Thymus (tissue), 11 donors: ENCODE measurements around the gene VAC14. TPM values are rescaled to one million over a fixed set of nuclear protein-coding genes. Genes with fewer than 3 reads are reported as not detected.

ENCODE experiments used
- DNase-seq, 9 donors: peaks; one replicate each; pipeline ENCODE4 v3.0.0-alpha.2; 2013; ENCODE audit warnings: low spot score in 9 of 9, low read depth in 6 of 9, missing footprints in 1 of 9
- H3K27ac ChIP-seq, 2 donors: one replicate each; pipeline ENCODE4 v1.5.1; 2013; ENCODE audit warnings: control low read depth in 1 of 2, low read depth in 1 of 2, low read length in 1 of 2, mild to moderate bottlenecking in 1 of 2, moderate library complexity in 1 of 2
- H3K27me3 ChIP-seq, 2 donors: one replicate each; pipeline ENCODE4 v1.5.1; 2013; ENCODE audit warnings: low read length in 1 of 2; ENCODE audit not compliant: control insufficient read depth in 2 of 2, insufficient read depth in 1 of 2
- H3K36me3 ChIP-seq, 2 donors: one replicate each; pipeline ENCODE4 v1.5.1; 2013; ENCODE audit warnings: low read length in 1 of 2, mild to moderate bottlenecking in 1 of 2, moderate library complexity in 1 of 2; ENCODE audit not compliant: control insufficient read depth in 2 of 2, insufficient read depth in 2 of 2
- H3K4me1 ChIP-seq, 2 donors: one replicate each; pipeline ENCODE4 v1.5.1; 2013; ENCODE audit warnings: low read length in 2 of 2; ENCODE audit not compliant: control insufficient read depth in 2 of 2, insufficient read depth in 2 of 2
- H3K4me3 ChIP-seq, 2 donors: one replicate each; pipeline ENCODE4 v1.5.1; 2013; ENCODE audit warnings: low read length in 2 of 2, control low read depth in 1 of 2, mild to moderate bottlenecking in 1 of 2
- H3K9me3 ChIP-seq, 2 donors: one replicate each; pipeline ENCODE4 v1.5.1; 2013; ENCODE audit warnings: low read length in 1 of 2, mild to moderate bottlenecking in 1 of 2; ENCODE audit not compliant: control insufficient read depth in 2 of 2, insufficient read depth in 1 of 2
- WGBS: extraction: QIAGEN DNeasy Blood & Tissue Kit; methylation state at CpG from one replicate; pipeline ENCODE4 v1.1.7; 2013; 5-methylcytosine and 5-hydroxymethylcytosine counted together
- polyA plus RNA-seq: library from polyadenylated mRNA; stranded (reverse); fragments of 200-250 nt; gene quantifications from one replicate; pipeline ENCODE4 v1.2.3, GENCODE V29; 2013
- total RNA-seq: library from RNA; stranded (reverse); fragments of 120-200 nt; gene quantifications from one replicate; pipeline ENCODE4 v1.2.4, GENCODE V29; 2013
- donor health status: healthy.

VAC14 gene
- total and polyA plus RNA-seq, 2 donors = 28.7 to 33.1 TPM

DNA sequence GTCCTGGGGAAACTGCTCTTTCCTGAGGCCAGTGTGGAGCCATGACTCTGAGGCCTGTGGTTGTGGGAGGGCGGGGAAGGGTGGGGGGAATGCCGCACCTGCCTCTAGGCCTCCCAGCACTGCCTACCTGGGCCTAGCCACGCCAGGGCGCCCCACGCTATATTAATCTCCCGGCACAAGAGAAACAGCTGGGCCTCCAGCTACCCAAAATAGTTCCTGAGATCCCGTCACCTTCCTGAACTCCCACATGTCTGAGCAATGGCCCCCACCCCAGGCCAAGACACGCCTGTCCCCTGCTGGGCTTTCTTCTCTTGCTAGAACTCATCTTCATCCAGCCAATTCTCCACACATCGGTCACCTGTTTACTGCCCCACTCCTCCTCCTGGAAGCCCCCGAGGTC, 102.1 kb downstream of the VAC14 start:
- peaks cover 1 to 15% of the 10 kb centered on the region in 2 donors for H3K9me3 ChIP-seq
- DNase-seq = no peak
- no peaks in the 10 kb centered on the region for H3K27me3 ChIP-seq
- peaks cover 50 to 100% of the 10 kb centered on the region in 2 donors for H3K4me1 ChIP-seq
- H3K27ac ChIP-seq = no peak overlapping the region
- H3K36me3 ChIP-seq = peaks cover 11 to 18% of the 10 kb centered on the region in 2 donors
- 91% methylated on average over 10 of the region's 10 CpGs for WGBS
- H3K4me3 ChIP-seq = no peak overlapping the region

DNA sequence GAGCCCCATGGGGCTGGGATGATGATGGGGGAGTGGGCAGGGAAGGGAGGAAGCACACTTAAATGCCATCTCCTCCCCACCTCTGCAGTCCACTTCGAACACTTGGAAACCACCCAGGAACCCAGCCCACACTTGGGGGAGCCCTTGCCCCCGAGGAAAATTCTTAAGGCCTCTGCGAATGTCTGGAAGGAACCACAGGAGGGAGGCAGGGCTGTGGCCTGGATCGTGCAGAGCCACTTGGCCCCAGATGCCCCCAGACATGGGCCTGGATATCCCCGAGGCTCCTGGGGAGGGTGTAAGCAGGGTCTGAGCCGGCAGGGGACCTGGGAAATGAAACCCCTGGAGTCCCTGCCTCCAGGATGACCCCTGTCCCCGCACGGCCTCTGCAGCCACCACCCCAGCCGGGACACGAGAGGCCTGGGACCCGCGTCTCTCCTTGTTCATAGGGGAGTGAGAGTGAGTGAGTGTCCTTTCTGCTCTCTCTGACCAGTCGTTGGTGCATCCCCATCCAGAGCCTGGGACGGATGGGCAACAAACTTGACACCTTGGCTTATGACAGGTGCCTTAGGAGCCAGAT, 103.3 kb downstream of the VAC14 start:
- H3K4me3 ChIP-seq = no peak overlapping the region
- no peaks in the 10 kb centered on the region for H3K27me3 ChIP-seq
- 83% methylated on average over 14 of the region's 14 CpGs for WGBS
- peaks cover 1 to 15% of the 10 kb centered on the region in 2 donors for H3K9me3 ChIP-seq
- H3K4me1 ChIP-seq = peaks cover 54 to 100% of the 10 kb centered on the region in 2 donors
- no peak for DNase-seq
- peak overlapping the region; percentile 80 to 97 for H3K27ac ChIP-seq
- H3K36me3 ChIP-seq = peaks cover 11 to 23% of the 10 kb centered on the region in 2 donors

DNA sequence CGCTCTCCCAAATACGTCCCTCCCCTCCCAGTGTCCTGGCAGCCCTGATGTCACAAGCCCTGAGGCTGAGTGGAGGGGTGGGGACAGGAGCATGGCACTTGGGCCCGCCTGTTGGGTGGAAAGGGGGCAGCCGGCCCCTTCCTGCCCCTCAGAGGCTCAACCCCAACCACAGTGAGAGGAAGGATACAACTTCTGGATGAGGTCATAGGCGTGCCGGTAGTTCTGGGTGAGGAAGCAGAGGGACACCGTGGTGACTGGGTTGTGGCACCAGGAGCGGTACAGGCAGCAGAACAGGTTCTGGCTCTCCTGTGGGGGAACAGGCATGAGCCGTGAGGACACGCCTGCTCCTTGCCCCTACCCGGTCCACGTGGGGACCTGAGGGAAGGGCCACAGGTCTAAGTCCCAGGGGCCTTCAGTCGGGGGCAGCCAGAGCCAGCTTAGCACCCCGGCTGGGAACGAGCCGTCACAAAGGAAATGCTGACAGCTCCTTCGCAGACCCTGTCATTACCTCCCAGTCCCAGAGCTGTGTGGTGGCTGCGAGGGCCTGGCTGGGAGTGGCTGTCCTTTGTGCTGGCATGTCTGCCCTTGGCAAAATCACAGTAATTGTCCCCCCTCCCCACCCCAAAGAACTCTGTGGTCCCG, 103.9 kb downstream of the VAC14 start:
- Histone ChIP-seq H3K36me3 (peaks cover 11 to 26% of the 10 kb centered on the region in 2 donors), H3K27me3 (no peaks in the 10 kb centered on the region), H3K27ac (peak overlapping the region; percentile 80 to 97), H3K9me3 (peaks cover 1 to 15% of the 10 kb centered on the region in 2 donors), H3K4me3 (no peak overlapping the region), H3K4me1 (peaks cover 60 to 100% of the 10 kb centered on the region in 2 donors)
- 20% methylated on average over 19 of the region's 19 CpGs for WGBS
- DNase-seq = peak in 1 of 9 donors; percentile 78

DNA sequence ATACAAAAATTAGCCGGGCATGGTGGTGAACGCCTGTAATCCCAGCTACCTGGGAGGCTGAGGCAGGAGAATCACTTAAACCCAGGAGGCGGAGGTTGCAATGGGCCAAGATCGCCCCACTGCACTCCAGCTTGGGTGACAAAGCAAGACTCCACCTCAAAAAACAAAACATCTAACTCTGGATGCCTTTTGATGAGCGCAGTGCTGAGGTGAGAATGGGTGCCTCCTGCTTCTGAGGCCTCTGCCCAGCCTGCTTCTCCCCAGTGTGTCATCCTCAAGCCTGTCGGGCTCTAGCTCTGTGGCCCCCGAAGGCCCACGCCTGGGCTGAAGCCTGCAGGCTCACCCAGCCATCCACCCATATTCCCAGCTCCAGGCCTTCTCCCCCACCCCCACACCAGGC, 104.6 kb downstream of the VAC14 start:
- H3K36me3 ChIP-seq = peaks cover 11 to 26% of the 10 kb centered on the region in 2 donors
- H3K4me1 ChIP-seq = peaks cover 67 to 100% of the 10 kb centered on the region in 2 donors
- H3K27ac ChIP-seq = peak overlapping the region; percentile 93 to 97
- no peak overlapping the region for H3K4me3 ChIP-seq
- peak in 1 of 9 donors; percentile 70 for DNase-seq
- no peaks in the 10 kb centered on the region for H3K27me3 ChIP-seq
- WGBS = 66% methylated on average over 8 of the region's 8 CpGs
- H3K9me3 ChIP-seq = peaks cover 1 to 15% of the 10 kb centered on the region in 2 donors

DNA sequence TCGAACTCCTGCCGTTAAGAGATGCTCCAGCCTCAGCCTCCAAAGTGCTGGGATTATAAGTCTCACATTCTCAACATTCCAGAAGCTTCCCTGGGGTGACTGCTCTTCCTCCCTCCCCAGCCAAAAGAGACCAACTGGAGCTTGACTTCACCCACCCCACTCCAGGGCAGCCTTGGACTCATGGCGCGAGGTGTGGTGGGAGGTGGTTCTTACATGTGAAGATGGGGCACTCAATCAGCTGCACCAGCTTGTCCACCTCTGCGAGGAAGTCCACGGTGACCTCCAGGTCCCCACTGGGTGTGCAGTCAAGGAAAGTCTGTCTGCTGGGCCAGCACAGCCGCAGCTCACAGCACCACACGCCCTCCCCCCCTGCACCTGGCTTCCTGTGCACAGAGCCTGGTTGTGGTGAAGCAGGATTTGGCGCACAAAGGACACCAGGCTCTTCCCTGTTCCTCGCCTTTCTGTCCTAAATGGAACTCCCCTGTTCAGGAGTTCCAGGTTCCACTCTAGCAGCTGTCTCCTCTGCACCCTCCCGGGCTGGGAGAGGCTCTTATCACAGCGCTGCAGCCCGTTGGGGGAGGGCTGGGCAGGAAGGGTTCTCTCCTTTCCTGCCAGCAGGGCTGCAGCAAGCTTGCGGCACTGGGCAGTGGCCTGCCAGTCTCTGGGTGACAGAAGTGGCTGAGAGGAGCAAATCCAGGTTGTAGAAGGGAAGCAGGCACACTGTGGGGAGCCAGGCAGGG, 105.5 kb downstream of the VAC14 start:
- Histone ChIP-seq H3K27ac (peak overlapping the region; percentile 93 to 97), H3K36me3 (peaks cover 11 to 30% of the 10 kb centered on the region in 2 donors), H3K4me1 (peaks cover 76 to 100% of the 10 kb centered on the region in 2 donors), H3K9me3 (peaks cover 1 to 17% of the 10 kb centered on the region in 2 donors), H3K4me3 (peak overlapping the region; percentile 38 to 40), H3K27me3 (no peaks in the 10 kb centered on the region)
- peak in 5 of 9 donors; percentile 67 to 89 (median 74) for DNase-seq
- 24% methylated on average over 14 of the region's 14 CpGs for WGBS

DNA sequence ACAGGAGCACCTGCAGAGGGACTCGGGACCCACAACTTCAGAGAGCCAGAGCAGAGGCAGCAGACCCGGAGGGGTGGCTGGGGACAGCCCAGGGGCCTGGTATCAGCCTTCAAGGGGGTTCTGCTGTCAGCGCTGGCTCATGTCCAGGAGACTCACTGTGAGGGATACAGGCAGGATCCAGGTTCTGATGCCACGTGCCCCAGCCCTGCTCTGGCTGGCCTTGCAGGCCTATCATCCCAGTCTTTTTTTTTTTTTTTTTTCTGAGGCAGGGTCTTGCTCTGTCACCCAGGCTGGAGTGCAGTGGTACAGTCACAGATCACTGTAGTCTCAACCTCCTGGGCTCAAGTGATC, 106.1 kb downstream of the VAC14 start:
- H3K36me3 ChIP-seq = peaks cover 11 to 30% of the 10 kb centered on the region in 2 donors
- no peaks in the 10 kb centered on the region for H3K27me3 ChIP-seq
- peak overlapping the region; percentile 2 to 40 for H3K4me3 ChIP-seq
- H3K27ac ChIP-seq = peak overlapping the region; percentile 93 to 97
- H3K4me1 ChIP-seq = peaks cover 82 to 100% of the 10 kb centered on the region in 2 donors
- 61% methylated on average over 4 of the region's 4 CpGs for WGBS
- no peak for DNase-seq
- H3K9me3 ChIP-seq = peaks cover 1 to 20% of the 10 kb centered on the region in 2 donors

DNA sequence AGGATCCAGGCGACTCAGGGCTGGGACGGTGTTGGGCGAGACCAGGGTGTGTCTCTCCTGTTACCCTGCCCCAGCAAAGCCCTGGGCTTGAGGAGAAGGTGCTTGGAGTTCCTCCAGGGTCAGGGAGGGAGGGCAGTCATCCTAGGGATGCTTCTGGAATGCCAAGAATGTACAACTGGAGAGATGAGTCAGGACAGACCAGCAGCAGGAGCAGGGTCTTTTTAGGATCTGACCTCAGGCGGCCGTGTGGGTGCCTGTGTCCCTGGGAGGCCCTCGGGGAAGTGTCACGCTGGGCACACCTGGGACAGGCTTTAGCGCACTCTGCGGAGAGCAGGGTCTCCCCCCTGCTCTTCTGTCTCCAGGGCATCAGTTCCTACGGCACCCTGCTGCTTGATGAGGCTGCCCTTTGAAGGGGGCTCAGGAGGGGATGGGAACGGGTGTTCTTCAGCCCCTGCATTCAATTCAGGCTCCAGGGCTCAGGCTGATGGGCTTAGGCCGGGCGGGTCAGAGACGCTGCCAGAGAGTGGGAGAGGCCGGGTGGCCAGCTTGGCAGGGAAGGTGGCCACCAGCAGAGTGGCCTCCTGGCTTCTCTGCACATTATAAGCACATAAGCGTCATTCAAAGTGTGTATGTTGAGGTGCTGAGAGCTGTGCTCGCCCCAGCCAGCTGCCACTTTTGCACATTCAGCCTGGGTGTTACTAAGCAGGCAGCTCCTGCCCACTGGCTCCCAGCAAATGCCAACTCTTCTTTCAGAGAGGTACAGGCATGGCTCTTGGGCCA, 106.7 kb downstream of the VAC14 start:
- H3K4me1 ChIP-seq = peaks cover 88 to 100% of the 10 kb centered on the region in 2 donors
- H3K27ac ChIP-seq = peak overlapping the region; percentile 93 to 97
- H3K4me3 ChIP-seq = peak overlapping the region; percentile 2 to 40
- H3K27me3 ChIP-seq = no peaks in the 10 kb centered on the region
- 50% methylated on average over 17 of the region's 17 CpGs for WGBS
- H3K36me3 ChIP-seq = peaks cover 7 to 25% of the 10 kb centered on the region in 2 donors
- peak in 1 of 9 donors; percentile 64 for DNase-seq
- peaks cover 0 to 23% of the 10 kb centered on the region in 2 donors for H3K9me3 ChIP-seq

DNA sequence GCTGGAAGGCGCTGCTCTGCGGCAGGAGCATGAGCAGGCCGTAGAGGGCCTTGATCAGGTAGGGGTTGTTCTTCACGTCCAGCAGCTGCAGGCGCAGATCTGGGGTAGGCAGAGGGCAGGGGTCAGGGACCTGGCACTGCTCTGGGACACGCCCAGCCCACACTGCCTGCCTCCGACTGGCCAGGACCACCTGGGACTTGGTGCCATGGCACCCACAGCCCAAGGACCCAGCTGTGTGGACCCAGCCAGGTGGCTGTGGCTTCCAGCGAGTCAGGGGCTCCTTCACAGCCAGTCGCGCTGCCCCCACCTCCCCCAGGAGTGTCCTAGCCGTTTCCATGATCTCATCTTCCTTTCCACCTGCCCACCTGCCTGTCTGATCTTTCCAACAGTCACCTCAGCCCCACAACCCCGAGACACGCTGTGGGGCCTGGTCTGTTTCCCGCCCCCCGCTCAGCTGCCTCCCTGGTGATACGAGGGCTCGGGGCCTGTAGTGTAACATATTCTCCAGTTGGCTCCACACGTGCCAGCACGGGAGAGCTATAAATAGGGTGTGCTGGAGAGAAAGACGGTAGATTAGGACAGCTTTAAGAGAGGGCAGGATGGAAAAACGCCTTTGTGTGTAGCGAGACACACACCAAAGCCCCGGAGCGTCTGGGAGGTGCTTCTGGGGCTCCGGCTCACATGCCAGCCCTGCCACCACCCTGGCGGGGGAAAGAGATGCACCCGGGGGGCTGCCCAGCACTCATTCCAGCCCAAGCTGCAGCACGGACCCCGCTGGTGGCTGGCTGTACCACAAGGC, 107.9 kb downstream of the VAC14 start:
- peaks cover 98 to 100% of the 10 kb centered on the region in 2 donors for H3K4me1 ChIP-seq
- WGBS = 15% methylated on average over 29 of the region's 29 CpGs
- peaks cover 3 to 17% of the 10 kb centered on the region in 2 donors for H3K36me3 ChIP-seq
- H3K9me3 ChIP-seq = peaks cover 0 to 12% of the 10 kb centered on the region in 2 donors
- no peaks in the 10 kb centered on the region for H3K27me3 ChIP-seq
- H3K27ac ChIP-seq = peak overlapping the region; percentile 93 to 97
- H3K4me3 ChIP-seq = peak overlapping the region in 1 of 2 donors; percentile 18
- DNase-seq = peak in 5 of 9 donors; percentile 67 to 90 (median 75)
